Keratinocyte (primary cell): ENCODE measurements around the gene GPSM1. TPM values are rescaled to one million over a fixed set of nuclear protein-coding genes. Genes with fewer than 3 reads are reported as not detected.

Experiments
- DNase-seq: peaks from one replicate; pipeline ENCODE4 v3.0.0-alpha.2; 2011; ENCODE audit warnings: low read depth, missing footprints, low spot score
- FAIRE-seq: peaks from 2 replicates; lab custom pipeline; 2011; peaks lifted over from hg19 to GRCh38; lab: Jason Lieb, UNC
- H2AFZ ChIP-seq: 2 replicates; pipeline ENCODE4 v1.6.0; 2012; ENCODE audit warnings: low read length, control low read depth, inconsistent platforms; ENCODE audit not compliant: control insufficient read depth
- H3K27ac ChIP-seq: 2 replicates; pipeline ENCODE4 v1.5.1; 2011; ENCODE audit warnings: low read length; ENCODE audit not compliant: control insufficient read depth, insufficient read depth
- H3K27me3 ChIP-seq: 3 replicates; pipeline ENCODE4 v1.6.0; 2011; ENCODE audit warnings: low read length; ENCODE audit not compliant: control insufficient read depth, insufficient read depth; ENCODE audit errors: extremely low read depth
- H3K36me3 ChIP-seq, 2 experiments: 2 replicates in 1 of 2; 3 replicates in 1 of 2; pipeline ENCODE4 v1.5.1; 2011; ENCODE audit warnings: low read length in 2 of 2, mild to moderate bottlenecking in 1 of 2; ENCODE audit not compliant: control insufficient read depth in 2 of 2, insufficient read depth in 2 of 2; ENCODE audit errors: extremely low read depth in 1 of 2
- H3K4me1 ChIP-seq: 3 replicates; pipeline ENCODE4 v1.5.1; 2011; ENCODE audit warnings: low read length; ENCODE audit not compliant: control insufficient read depth, insufficient read depth; ENCODE audit errors: extremely low read depth
- H3K4me2 ChIP-seq: 3 replicates; pipeline ENCODE4 v1.6.0; 2011; ENCODE audit warnings: low read depth, low read length; ENCODE audit not compliant: control insufficient read depth, insufficient read depth; ENCODE audit errors: extremely low read depth
- H3K4me3 ChIP-seq, 3 experiments: fragments of 200-600 bp in 1 of 3; sonication (generic) in 1 of 3; 2 replicates in 2 of 3; 3 replicates in 1 of 3; pipeline ENCODE4 v1.5.1; 2011 to 2016; ENCODE audit warnings: low read length in 3 of 3, mild to moderate bottlenecking in 3 of 3, control low read depth in 2 of 3, inconsistent platforms in 1 of 3, low read depth in 1 of 3, mixed read lengths in 1 of 3, mixed run types in 1 of 3, moderate library complexity in 1 of 3; ENCODE audit not compliant: control insufficient read depth in 2 of 3, insufficient read depth in 2 of 3; ENCODE audit errors: extremely low read depth in 1 of 3
- H3K79me2 ChIP-seq: 2 replicates; pipeline ENCODE4 v1.6.0; 2012; ENCODE audit warnings: low read length; ENCODE audit not compliant: control insufficient read depth, insufficient read depth
- H3K9ac ChIP-seq: 3 replicates; pipeline ENCODE4 v1.6.0; 2011; ENCODE audit warnings: low read length; ENCODE audit not compliant: control insufficient read depth, insufficient read depth; ENCODE audit errors: extremely low read depth
- H3K9me1 ChIP-seq: 3 replicates; pipeline ENCODE4 v1.6.0; 2011; ENCODE audit warnings: low read length; ENCODE audit not compliant: control insufficient read depth, insufficient read depth; ENCODE audit errors: extremely low read depth
- H3K9me3 ChIP-seq: 2 replicates; pipeline ENCODE4 v1.5.1; 2012; ENCODE audit warnings: low read depth, low read length; ENCODE audit not compliant: control insufficient read depth
- H4K20me1 ChIP-seq: 3 replicates; pipeline ENCODE4 v1.6.0; 2011; ENCODE audit warnings: low read length; ENCODE audit not compliant: control insufficient read depth, insufficient read depth; ENCODE audit errors: extremely low read depth
- CTCF ChIP-seq, 3 experiments: IDR thresholded peaks in 1 of 3; conservative IDR thresholded peaks in 1 of 3; optimal IDR thresholded peaks in 1 of 3; 2 replicates in 2 of 3; 3 replicates in 1 of 3; pipeline versions ENCODE3 to v1.5.1; 2011; ENCODE audit warnings: low read length in 3 of 3, mild to moderate bottlenecking in 3 of 3, moderate library complexity in 2 of 3, control low read depth in 1 of 3, inconsistent platforms in 1 of 3; ENCODE audit not compliant: insufficient read depth in 2 of 3; ENCODE audit errors: extremely low read depth in 1 of 3
- EZH2 ChIP-seq: IDR thresholded peaks from one replicate; pipeline ENCODE4 v1.6.1; 2012; ENCODE audit warnings: inconsistent platforms, mild to moderate bottlenecking, low read length, moderate library complexity
- dilution Hi-C: fragments of 300-500 bp; cut with MboI; formaldehyde crosslinking; loops from one replicate; pipeline ENCODE4 v1.7.0; 2020; ENCODE audit warnings: low sequenced_read_pairs; ENCODE audit not compliant: extremely low pct_ligation_motif_present
- polyA plus RNA-seq, 5 experiments: library from polyadenylated mRNA; depleted of rRNA in 3 of 5; stranded (reverse) in 3 of 5; stranded (forward) in 1 of 5; unstranded in 1 of 5; fragments of >200 nt; gene quantifications; 1 replicate in 1 of 5; 2 replicates in 3 of 5; 3 replicates in 1 of 5; pipeline versions ENCODE4 v1.2.1 to v1.2.3, GENCODE V29; 2011 to 2012; ENCODE audit warnings: missing spikeins in 2 of 5, low read depth in 1 of 5, low replicate concordance in 1 of 5

GPSM1 gene
- polyA plus RNA-seq, 1 donor (not counting 4 experiments of a cell fraction or from before 2014, with no cell fraction given), result 2.5 TPM

DNA sequence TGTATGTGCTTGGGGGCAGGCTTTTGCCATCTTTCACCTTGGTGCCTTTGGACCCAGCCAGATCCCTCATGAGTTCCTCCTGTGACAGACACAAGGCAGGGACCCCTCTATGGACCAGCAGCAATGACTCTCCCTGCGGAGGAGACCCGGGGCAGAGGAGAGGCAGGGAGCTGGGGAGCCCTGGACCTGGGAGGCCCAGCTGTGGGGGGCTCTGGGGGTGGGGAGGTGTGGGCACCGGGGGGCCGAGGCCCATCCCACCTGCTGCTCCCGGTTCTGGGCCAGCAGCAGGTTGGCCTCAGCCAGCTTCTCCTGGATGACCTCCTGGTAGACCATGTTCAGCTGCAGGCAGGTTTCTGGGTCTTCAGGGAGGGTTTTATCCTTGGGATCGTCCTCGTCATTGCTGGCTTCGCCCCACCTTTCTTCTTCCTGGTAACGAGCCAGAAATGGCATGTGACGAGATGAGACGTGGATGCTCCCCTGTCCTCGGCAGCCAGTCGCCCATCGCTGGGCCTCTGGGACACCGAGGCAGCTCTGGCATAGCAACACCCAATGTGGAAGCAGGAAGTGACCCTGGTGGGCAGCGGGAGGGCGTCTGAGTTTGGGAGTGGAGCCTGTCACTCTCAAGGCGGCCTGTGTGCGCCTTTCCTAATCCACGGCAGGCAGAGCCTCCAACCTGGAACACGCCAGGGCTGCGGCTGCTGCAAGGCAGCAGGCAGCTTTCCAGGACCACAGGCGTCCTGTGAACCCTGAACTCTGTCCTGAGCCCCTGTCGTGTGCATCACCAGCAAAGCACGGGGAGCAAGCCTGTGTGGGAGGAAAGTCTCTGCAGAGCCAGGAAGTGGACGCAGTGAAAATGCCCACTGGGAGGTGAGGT lies 68.2 kb downstream of the GPSM1 start:
- Histone ChIP-seq H3K4me3 (no peak overlapping the region), H3K36me3 (peaks cover 52 to 59% of the 10 kb centered on the region in 2 experiments), H3K9me1 (peaks cover 4% of the 10 kb centered on the region), H2AFZ (no peak overlapping the region), H3K4me1 (peaks cover 12% of the 10 kb centered on the region), H3K27me3 (no peaks in the 10 kb centered on the region), H3K4me2 (no peak overlapping the region), H4K20me1 (peaks cover 5% of the 10 kb centered on the region), H3K9ac (no peak overlapping the region), H3K27ac (no peak overlapping the region), H3K9me3 (no peaks in the 10 kb centered on the region), H3K79me2 (peaks cover 37% of the 10 kb centered on the region)
- FAIRE-seq, result no peak
- DNase-seq, result no peak
- TF ChIP-seq CTCF (optimal IDR thresholded peaks at IDR 0.05 in 1 of 3, IDR thresholded peaks at IDR 0.05 in 1 of 3, conservative IDR thresholded peaks at IDR 0.05 in 1 of 3; ENCODE audit: extremely low read depth in 1 of 3, insufficient read depth in 2 of 3, low read length in 3 of 3) (no peak), EZH2 (no peak)
- dilution Hi-C loops, result no loop called here

DNA sequence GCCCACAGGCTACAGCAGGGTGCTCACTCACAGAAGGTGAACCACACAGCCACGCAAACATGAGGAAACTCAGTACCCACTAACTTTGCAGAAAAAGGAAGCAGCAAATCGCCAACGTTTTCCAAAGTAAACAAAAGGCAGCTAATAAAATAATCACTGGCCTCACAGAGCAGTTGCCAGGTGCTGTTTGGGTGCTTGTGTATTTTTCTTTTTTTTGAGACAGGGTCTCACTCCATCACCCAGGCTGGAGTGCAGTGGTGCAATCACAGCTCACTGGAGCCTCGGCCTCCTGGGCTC lies 68.8 kb downstream of the GPSM1 start:
- no peaks in the 10 kb centered on the region for H3K9me3 ChIP-seq
- H2AFZ ChIP-seq, result no peak overlapping the region
- dilution Hi-C loops, result no loop called here
- DNase-seq, result no peak
- peaks cover 5% of the 10 kb centered on the region for H4K20me1 ChIP-seq
- H3K4me2 ChIP-seq, result no peak overlapping the region
- no peak overlapping the region for H3K27ac ChIP-seq
- no peak overlapping the region for H3K4me3 ChIP-seq
- peaks cover 53 to 57% of the 10 kb centered on the region in 2 experiments for H3K36me3 ChIP-seq
- FAIRE-seq, result no peak
- TF ChIP-seq CTCF (optimal IDR thresholded peaks at IDR 0.05 in 1 of 3, IDR thresholded peaks at IDR 0.05 in 1 of 3, conservative IDR thresholded peaks at IDR 0.05 in 1 of 3; ENCODE audit: extremely low read depth in 1 of 3, insufficient read depth in 2 of 3, low read length in 3 of 3) (no peak), EZH2 (no peak)
- peaks cover 12% of the 10 kb centered on the region for H3K4me1 ChIP-seq
- H3K9me1 ChIP-seq, result peaks cover 4% of the 10 kb centered on the region
- H3K9ac ChIP-seq, result no peak overlapping the region
- peaks cover 37% of the 10 kb centered on the region for H3K79me2 ChIP-seq
- H3K27me3 ChIP-seq, result no peaks in the 10 kb centered on the region
